Mucosa of stomach (tissue), 1 donor: ENCODE measurements around the gene CLIC2.

Experiments used
- H3K27me3 ChIP-seq: one replicate; pipeline ENCODE4 v1.7.0; 2013; ENCODE audit warnings: mild to moderate bottlenecking, low read length; ENCODE audit not compliant: control insufficient read depth, insufficient read depth
- H3K36me3 ChIP-seq: one replicate; pipeline ENCODE4 v1.7.0; 2013; ENCODE audit warnings: low read length; ENCODE audit not compliant: control insufficient read depth, insufficient read depth
- H3K4me1 ChIP-seq: one replicate; pipeline ENCODE4 v1.7.0; 2013; ENCODE audit warnings: mild to moderate bottlenecking, low read length; ENCODE audit not compliant: control insufficient read depth, insufficient read depth
- H3K4me3 ChIP-seq: one replicate; pipeline ENCODE4 v1.7.0; 2013; ENCODE audit warnings: low read length
- H3K9ac ChIP-seq: one replicate; pipeline ENCODE4 v1.7.0; 2013; ENCODE audit warnings: mild to moderate bottlenecking, low read length, moderate library complexity
- H3K9me3 ChIP-seq: one replicate; pipeline ENCODE4 v1.7.0; 2013; ENCODE audit warnings: mild to moderate bottlenecking, low read length, moderate library complexity; ENCODE audit not compliant: control insufficient read depth
- donor health status: Pancreatic carcinoma.

CLIC2 gene

DNA sequence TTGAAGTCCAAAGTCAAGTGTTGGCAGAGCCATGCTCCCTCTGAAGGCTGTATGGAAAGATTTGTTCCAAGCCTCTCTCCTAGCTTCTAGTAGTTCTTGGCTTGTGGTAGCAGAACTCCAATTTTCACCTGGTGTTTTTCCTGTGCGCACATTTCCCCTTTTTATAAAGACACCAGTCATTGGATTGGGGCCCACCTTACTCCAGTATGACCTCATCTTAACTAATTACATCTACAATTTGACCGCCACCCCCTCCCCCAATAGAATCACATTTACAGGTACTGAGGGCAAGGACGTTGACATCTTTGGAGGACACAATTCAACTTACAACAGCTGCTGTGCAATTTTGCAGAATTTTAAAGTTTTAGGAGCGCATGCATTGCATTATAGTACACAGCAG is 86.9 kb downstream of the CLIC2 start:
- Histone ChIP-seq H3K36me3 (no peaks in the 10 kb centered on the region), H3K9ac (no peak overlapping the region), H3K4me3 (no peak overlapping the region), H3K9me3 (no peaks in the 10 kb centered on the region), H3K27me3 (no peaks in the 10 kb centered on the region), H3K4me1 (no peaks in the 10 kb centered on the region)

DNA sequence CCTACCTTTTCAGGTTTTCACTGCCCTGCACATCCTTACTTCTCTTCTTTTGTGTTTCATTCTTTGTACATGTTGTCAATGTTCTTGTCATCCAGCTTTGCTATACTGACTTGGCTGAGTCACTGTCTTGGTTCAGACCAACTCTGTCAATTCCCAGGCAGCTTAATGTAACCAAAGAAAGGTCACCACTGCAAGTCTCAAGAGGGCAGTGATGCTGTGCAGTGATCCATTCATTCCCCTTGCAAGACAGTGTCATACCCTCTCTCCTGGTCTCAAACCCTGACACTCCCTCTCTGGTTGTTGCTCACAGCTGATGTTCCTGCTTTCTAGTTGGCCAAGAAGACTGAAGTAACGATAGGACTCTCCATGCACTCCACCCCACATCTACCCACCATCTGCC is 87.7 kb downstream of the CLIC2 start:
- H3K4me3 ChIP-seq = no peak overlapping the region
- H3K27me3 ChIP-seq = no peaks in the 10 kb centered on the region
- no peaks in the 10 kb centered on the region for H3K4me1 ChIP-seq
- H3K36me3 ChIP-seq = no peaks in the 10 kb centered on the region
- H3K9me3 ChIP-seq = no peaks in the 10 kb centered on the region
- no peak overlapping the region for H3K9ac ChIP-seq

DNA sequence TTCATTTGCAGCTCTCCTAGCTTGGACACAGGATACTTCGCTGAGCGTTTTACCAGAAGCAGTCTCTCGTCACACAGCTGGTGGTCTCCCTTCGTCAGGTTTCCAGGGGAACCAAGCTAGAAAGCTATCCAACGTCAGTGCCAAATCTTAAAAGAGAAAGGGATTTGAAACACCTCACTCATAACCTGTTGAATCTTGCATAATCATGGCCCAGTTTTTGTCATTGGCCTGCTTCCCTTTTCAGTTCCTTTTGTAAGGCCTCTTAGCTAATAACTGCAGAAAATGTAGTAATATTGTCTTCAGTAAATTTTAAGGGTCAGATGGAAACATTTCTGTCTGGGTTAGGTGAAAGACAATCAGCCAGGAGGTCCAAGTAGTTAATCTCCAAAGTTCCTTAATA is 92.1 kb downstream of the CLIC2 start:
- no peak overlapping the region for H3K9ac ChIP-seq
- no peak overlapping the region for H3K4me3 ChIP-seq
- no peaks in the 10 kb centered on the region for H3K9me3 ChIP-seq
- no peaks in the 10 kb centered on the region for H3K36me3 ChIP-seq
- H3K27me3 ChIP-seq = no peaks in the 10 kb centered on the region
- H3K4me1 ChIP-seq = no peaks in the 10 kb centered on the region

DNA sequence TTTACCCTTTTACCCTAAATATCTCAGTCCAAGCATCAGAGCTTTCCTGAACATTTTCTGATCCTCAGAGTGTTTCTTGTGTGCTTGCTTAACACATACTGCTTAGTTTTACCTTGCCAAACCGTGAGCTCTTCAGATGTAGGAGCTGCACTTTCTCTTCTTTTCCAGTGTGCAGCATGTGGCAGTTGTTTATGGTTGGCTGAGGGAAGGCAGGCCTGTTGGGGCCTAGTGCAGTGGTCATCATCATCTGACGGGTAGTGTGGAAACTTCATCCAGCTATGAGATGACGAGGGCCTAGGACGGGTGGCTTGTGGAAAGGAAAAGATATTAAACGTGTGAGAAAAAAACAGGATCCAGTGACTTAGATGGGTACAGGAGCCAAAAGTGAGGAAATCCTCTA is 96.7 kb downstream of the CLIC2 start:
- Histone ChIP-seq H3K4me1 (no peaks in the 10 kb centered on the region), H3K9me3 (no peaks in the 10 kb centered on the region), H3K36me3 (no peaks in the 10 kb centered on the region), H3K9ac (no peak overlapping the region), H3K27me3 (no peaks in the 10 kb centered on the region), H3K4me3 (no peak overlapping the region)

DNA sequence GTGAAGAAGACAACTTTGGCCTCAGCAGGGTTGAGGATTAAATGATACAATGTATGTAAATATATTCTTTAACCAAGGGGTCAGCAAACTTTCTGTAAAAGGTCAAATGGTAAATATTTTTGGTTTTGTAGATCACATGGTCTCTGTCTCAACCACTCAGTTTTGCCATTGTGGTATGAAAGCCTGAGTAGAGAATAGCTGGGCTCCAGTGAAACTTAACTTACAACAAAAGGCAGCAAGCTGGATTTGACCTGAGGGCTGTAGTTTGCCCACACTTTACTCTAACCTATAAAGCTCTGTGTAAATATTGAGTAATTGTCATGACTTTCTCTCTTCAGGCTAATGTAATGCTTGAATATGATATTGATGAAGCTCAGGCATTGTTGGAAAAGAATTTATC is 98.5 kb downstream of the CLIC2 start:
- Histone ChIP-seq H3K4me1 (no peaks in the 10 kb centered on the region), H3K9ac (no peak overlapping the region), H3K27me3 (no peaks in the 10 kb centered on the region), H3K4me3 (no peak overlapping the region), H3K36me3 (no peaks in the 10 kb centered on the region), H3K9me3 (no peaks in the 10 kb centered on the region)

DNA sequence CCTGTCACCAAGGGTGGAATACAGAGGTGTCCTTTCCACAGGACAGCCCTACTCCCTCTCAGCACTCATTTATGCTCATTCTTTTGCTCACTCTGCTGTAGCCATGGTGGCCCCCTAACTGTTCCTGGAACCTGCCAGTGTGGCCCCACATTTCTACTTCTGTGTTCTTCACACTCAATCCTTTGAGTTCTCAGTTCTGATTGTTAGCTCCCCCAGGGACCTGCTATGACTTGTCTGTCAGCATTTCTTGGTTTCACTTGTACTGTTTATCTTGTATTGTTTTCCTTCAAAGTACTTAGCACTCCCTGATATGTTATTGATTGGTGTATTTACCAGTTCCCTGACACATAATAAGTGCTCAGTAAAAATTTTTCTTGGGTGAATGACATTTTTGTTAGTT is 103.3 kb downstream of the CLIC2 start:
- H3K9me3 ChIP-seq = no peaks in the 10 kb centered on the region
- H3K27me3 ChIP-seq = no peaks in the 10 kb centered on the region
- no peak overlapping the region for H3K9ac ChIP-seq
- H3K4me3 ChIP-seq = no peak overlapping the region
- H3K36me3 ChIP-seq = no peaks in the 10 kb centered on the region
- H3K4me1 ChIP-seq = no peaks in the 10 kb centered on the region
